ENCODE measurements around the gene SLC14A1. TPM values are rescaled to one million over a fixed set of nuclear protein-coding genes. Genes with fewer than 3 reads are reported as not detected.

SLC14A1 gene
- total RNA-seq, 1 donor from 2014 or later, result 0.36 TPM

DNA sequence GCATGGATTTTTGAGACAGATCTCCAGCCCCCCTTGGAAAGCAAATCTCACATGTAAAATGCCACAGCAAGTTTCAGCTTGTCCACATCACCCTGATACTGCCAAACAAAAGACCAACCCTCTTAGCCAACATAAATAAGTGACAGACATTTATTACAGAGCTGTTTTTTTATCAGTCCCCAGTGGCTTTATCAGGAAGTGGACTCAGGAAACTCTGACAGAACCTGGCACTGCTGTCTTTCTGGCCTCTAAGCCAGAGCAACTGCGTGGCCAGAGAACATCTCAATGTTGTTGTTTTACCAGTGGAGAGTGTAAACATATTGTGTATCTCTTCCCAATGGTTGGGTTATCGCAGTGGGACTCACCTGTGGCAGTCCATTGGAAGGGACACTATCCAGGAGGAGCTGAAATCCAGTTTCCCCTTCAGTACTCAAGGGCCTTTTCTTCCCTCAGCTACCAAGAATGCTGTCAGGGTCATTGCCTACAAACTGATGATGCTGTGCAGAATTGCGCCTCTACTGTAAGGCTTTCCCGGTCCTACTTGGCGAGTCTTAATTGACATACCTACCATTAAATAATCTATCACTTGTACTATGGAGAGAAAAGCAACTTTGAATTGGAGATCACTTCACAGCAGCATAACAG lies 22.0 kb downstream of the SLC14A1 start:
- H3K36me3 Mint-ChIP-seq (ENCODE audit: low read depth, unreplicated experiment), result no peaks in the 10 kb centered on the region

DNA sequence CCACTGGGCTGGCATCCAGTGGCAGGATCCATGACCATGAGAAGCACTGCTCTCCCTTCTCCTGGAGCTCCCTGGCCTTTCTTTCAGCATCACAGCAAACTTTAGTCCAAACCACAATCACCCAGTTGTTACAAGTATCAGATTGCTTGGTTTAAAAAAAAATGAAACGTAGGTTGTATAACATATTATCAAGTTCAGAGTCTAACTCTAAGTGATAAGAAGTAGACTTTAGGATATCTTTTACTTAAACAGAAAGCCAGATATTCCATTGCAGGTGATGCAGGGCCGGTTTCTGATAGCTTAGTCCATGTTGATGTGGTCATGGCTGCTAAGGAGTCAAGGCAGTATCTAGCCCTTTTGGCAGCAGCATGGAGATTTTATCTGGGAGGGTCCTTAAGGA lies 24.5 kb downstream of the SLC14A1 start:
- TF ChIP-seq, protein P1, sequence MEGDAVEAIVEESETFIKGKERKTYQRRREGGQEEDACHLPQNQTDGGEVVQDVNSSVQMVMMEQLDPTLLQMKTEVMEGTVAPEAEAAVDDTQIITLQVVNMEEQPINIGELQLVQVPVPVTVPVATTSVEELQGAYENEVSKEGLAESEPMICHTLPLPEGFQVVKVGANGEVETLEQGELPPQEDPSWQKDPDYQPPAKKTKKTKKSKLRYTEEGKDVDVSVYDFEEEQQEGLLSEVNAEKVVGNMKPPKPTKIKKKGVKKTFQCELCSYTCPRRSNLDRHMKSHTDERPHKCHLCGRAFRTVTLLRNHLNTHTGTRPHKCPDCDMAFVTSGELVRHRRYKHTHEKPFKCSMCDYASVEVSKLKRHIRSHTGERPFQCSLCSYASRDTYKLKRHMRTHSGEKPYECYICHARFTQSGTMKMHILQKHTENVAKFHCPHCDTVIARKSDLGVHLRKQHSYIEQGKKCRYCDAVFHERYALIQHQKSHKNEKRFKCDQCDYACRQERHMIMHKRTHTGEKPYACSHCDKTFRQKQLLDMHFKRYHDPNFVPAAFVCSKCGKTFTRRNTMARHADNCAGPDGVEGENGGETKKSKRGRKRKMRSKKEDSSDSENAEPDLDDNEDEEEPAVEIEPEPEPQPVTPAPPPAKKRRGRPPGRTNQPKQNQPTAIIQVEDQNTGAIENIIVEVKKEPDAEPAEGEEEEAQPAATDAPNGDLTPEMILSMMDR (IDR thresholded peaks at IDR 0.05; ENCODE audit: unreplicated experiment), result no peak
- H3K27me3 Mint-ChIP-seq (ENCODE audit: unreplicated experiment), result peaks cover 2% of the 10 kb centered on the region
- H3K4me1 Mint-ChIP-seq (ENCODE audit: unreplicated experiment), result peaks cover 5% of the 10 kb centered on the region
- no peaks in the 10 kb centered on the region for H3K36me3 Mint-ChIP-seq (ENCODE audit: low read depth, unreplicated experiment)
- H3K27ac Mint-ChIP-seq (ENCODE audit: unreplicated experiment), result no peak overlapping the region
- no peak for DNase-seq (ENCODE audit: low spot score)
- H3K4me3 Mint-ChIP-seq (ENCODE audit: unreplicated experiment), result no peak overlapping the region
- no peaks in the 10 kb centered on the region for H3K9me3 Mint-ChIP-seq (ENCODE audit: unreplicated experiment)

More for the DNA sequence above, 22.0 kb downstream of the SLC14A1 start:
- Mint-ChIP-seq H3K4me1 (ENCODE audit: unreplicated experiment) (peaks cover 5% of the 10 kb centered on the region), H3K27me3 (ENCODE audit: unreplicated experiment) (peaks cover 2% of the 10 kb centered on the region), H3K4me3 (ENCODE audit: unreplicated experiment) (no peak overlapping the region), H3K9me3 (ENCODE audit: unreplicated experiment) (no peaks in the 10 kb centered on the region), H3K27ac (ENCODE audit: unreplicated experiment) (no peak overlapping the region)
- DNase-seq (ENCODE audit: low spot score), result no peak
- TF ChIP-seq, protein P1 (IDR thresholded peaks at IDR 0.05; ENCODE audit: unreplicated experiment), result no peak

DNA sequence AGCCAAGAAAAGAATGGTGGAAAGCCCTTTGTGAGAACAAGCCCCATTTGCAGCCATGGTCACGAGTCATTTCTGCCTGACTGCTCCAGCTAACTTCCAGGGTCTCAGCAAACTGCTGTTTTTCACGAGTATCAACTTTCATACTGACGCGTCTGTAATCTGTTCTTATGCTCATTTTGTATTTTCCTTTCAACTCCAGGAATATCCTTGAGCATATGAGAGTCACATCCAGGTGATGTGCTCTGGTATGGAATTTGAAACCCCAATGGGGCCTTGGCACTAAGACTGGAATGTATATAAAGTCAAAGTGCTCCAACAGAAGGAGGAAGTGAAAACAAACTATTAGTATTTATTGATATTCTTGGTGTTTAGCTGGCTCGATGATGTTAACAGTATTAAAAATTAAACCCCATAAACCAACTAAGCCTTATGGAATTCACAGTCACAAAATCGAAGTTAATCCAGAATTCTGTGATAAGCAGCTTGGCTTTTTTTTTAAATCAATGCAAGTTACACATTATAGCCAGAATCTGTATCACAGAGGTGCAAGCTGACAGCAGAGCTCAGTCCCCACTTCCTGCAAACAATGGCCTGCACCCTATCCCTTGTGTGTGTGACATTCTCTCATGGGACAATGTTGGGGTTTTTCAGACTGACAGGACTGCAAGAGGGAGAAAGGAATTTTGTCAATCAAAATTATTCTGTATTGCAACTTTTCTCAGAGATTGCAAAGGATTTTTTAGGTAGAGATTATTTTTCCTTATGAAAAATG lies 26.1 kb downstream of the SLC14A1 start:
- TF ChIP-seq, protein P1 (IDR thresholded peaks at IDR 0.05; ENCODE audit: unreplicated experiment), result no peak
- DNase-seq (ENCODE audit: low spot score), result no peak
- H3K27me3 Mint-ChIP-seq (ENCODE audit: unreplicated experiment), result peaks cover 2% of the 10 kb centered on the region
- peaks cover 11% of the 10 kb centered on the region for H3K4me1 Mint-ChIP-seq (ENCODE audit: unreplicated experiment)
- no peak overlapping the region for H3K27ac Mint-ChIP-seq (ENCODE audit: unreplicated experiment)
- H3K4me3 Mint-ChIP-seq (ENCODE audit: unreplicated experiment), result no peak overlapping the region
- peaks cover 6% of the 10 kb centered on the region for H3K36me3 Mint-ChIP-seq (ENCODE audit: low read depth, unreplicated experiment)
- no peaks in the 10 kb centered on the region for H3K9me3 Mint-ChIP-seq (ENCODE audit: unreplicated experiment)

DNA sequence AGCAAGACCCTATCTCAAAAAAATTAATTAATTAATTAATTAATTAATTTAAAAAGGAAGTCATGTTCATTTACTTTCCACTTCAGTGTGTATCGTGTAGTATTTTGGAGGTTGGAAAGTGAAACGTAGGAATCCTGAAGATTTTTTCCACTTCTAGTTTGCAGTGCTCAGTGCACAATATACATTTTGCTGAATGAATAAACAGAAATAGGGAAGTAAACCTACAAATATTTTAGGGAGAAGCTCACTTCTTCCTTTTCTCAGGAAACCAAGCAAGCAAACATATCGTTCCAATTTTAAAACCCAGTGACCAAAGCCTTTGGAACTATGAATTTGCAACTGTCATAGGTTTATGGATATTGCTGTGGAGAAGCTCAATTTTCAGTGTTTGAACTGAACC lies 27.8 kb downstream of the SLC14A1 start:
- no peaks in the 10 kb centered on the region for H3K9me3 Mint-ChIP-seq (ENCODE audit: unreplicated experiment)
- no peak overlapping the region for H3K27ac Mint-ChIP-seq (ENCODE audit: unreplicated experiment)
- H3K36me3 Mint-ChIP-seq (ENCODE audit: low read depth, unreplicated experiment), result peaks cover 6% of the 10 kb centered on the region
- peaks cover 12% of the 10 kb centered on the region for H3K4me1 Mint-ChIP-seq (ENCODE audit: unreplicated experiment)
- TF ChIP-seq, protein P1 (IDR thresholded peaks at IDR 0.05; ENCODE audit: unreplicated experiment), result no peak
- no peak overlapping the region for H3K4me3 Mint-ChIP-seq (ENCODE audit: unreplicated experiment)
- no peak for DNase-seq (ENCODE audit: low spot score)
- peaks cover 2% of the 10 kb centered on the region for H3K27me3 Mint-ChIP-seq (ENCODE audit: unreplicated experiment)

DNA sequence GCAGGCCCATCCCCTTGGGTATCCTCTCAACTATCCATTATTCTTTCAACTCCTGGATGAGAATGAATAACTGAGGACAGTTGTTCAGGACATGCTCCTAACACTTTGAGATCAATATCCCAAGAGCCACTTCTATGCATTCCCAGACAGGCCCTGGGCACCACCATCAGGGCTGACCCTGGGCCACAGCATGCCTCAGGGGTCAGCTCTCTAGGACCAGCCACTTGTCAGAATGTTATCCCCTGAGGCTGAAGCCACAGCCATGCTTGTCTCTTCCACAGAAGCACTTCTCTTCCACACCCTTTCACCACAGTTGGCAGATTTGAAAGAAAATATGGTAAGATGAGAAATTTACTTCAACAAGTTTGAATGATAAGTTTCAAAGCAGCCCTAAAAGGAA lies 28.7 kb downstream of the SLC14A1 start:
- H3K4me1 Mint-ChIP-seq (ENCODE audit: unreplicated experiment), result peaks cover 12% of the 10 kb centered on the region

More for the DNA sequence above, 28.7 kb downstream of the SLC14A1 start:
- DNase-seq (ENCODE audit: low spot score), result no peak
- Mint-ChIP-seq H3K27ac (ENCODE audit: unreplicated experiment) (no peak overlapping the region), H3K27me3 (ENCODE audit: unreplicated experiment) (peaks cover 2% of the 10 kb centered on the region), H3K4me3 (ENCODE audit: unreplicated experiment) (no peak overlapping the region), H3K9me3 (ENCODE audit: unreplicated experiment) (no peaks in the 10 kb centered on the region), H3K36me3 (ENCODE audit: low read depth, unreplicated experiment) (peaks cover 6% of the 10 kb centered on the region)
- TF ChIP-seq, protein P1 (IDR thresholded peaks at IDR 0.05; ENCODE audit: unreplicated experiment), result no peak
